GM19463 (cell line): ENCODE measurements around the gene GDI1.

ENCODE experiments used
- ATAC-seq: cut with Tn5 transposase; IDR thresholded peaks from one replicate; pipeline ENCODE4 v1.9.1; 2021; ENCODE audit warnings: mild to moderate bottlenecking, moderate library complexity; ENCODE audit not compliant: unreplicated experiment

Gene GDI1

DNA sequence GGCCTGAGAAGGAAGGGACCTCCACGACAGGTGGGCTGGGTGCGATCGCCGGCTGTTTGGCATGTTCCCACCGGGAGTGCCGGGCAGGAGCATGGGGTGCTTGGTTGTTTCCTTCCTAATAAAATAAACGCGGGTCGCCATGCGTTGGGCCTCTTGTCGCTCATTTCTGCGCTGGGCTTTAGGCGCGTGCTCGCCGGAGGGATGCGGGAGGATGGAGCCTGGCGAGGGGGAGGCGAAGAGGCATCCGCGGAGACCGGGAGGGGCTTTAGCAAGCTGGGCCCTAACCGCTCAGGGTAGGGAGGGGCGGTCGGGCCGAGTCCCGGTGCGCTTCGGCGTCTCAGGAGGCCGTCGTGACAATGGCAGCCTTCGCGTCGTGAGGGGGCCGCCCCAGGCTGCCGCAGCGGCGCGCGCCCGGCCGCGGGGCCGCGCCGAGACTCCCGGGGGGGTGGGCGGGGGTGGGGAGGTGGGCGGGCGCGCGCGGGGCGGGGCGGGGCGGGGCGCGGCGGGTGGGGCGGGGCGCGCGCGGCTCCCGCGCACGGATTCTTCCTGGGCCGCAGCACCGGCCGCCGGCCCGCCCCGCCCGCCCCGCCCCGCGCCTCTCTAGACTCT lies 476 bp upstream of the GDI1 start:
- no peak for ATAC-seq

GRCh38 chrX:154437971-154438893 lies 1.3 kb downstream of the GDI1 start:
- no peak for ATAC-seq

DNA sequence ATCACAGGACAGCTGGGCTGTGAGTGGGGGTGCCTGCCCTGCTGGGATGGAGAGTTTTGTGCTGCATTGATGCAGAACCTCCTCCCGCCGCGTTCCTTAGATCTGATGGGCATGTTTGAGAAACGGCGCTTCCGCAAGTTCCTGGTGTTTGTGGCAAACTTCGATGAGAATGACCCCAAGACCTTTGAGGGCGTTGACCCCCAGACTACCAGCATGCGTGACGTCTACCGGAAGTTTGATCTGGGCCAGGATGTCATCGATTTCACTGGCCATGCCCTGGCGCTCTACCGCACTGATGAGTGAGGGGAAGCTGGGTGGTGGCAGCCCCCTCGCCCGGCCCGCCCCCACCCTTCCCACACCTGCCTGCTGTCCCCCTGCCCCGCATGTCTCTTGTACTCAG lies 2.9 kb downstream of the GDI1 start:
- ATAC-seq, result no peak

GRCh38 chrX:154440623-154441357 lies 3.8 kb downstream of the GDI1 start:
- no peak for ATAC-seq

- ATAC-seq, result no peak
Measured at GRCh38 chrX:154441564-154441963, 4.6 kb downstream of the GDI1 start.

DNA sequence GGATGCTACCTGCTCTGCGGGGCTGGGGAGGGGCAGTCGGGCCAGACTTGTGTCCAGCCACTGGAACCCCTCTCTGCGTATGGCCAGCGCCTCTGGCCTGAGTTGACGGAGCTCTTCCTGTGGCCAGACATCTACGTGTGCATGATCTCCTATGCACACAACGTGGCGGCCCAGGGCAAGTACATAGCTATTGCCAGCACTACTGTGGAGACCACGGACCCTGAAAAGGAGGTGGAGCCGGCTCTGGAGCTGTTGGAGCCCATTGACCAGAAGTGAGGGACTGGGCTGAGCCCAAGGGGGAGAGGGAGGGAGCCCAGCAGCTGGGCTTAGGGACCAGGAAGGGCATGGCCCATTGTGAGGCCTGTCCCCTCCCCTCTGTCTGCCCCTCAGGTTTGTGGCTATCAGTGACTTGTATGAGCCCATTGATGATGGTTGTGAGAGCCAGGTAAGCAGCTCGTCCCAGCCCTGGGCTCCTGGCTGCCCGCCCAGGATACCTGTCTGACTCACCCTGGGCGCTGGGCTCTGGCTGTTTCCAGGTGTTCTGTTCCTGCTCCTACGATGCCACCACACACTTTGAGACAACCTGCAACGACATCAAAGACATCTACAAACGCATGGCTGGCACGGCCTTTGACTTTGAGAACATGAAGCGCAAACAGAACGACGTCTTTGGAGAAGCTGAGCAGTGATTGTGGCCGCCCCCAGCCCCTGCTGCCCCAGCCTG lies 5.2 kb downstream of the GDI1 start:
- ATAC-seq, result no peak

- ATAC-seq, result no peak
Measured at GRCh38 chrX:154443479-154443910, 6.5 kb downstream of the GDI1 start.

DNA sequence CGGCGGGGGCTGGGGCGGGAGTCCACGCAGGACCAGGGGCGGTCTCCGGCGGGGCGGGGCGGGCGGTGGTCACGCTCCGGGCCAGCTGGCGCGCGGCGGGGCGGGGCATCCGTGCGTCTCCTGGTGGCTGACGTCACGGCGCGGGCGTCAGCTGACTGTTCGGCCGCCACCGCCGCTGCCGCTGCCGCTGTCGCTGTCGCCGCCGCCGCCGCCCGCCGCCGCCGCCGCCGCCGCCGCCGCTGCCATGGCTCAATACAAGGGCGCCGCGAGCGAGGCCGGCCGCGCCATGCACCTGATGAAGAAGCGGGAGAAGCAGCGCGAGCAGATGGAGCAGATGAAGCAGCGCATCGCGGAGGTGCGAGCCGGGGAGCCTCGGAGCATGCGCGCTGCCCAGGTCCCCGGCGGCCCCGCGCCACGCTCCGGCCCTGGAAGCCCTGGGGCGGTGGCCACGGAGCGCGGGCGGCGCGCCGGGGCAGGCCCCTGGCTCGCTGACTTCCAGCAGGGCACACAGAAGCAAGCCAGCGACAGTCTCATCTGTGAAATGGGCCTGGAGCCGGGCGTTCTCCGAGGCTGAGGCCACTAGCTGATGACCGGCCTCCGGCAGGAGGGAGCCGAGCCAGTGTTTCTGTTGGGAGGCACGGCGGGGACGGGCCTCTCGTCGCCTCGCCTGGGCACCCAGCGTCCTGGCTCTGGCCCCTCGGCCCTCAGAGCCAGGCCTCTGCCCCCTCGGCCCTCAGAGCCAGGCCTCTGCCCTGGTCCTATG lies 7.2 kb downstream of the GDI1 start, which contains the start of gene FAM50A:
FAM50A (plus strand) TSS at position 150 of the 763 bp plus-strand sequence; CDS start at position 245, 95 bp downstream.
- ATAC-seq, result peak; percentile 86

DNA sequence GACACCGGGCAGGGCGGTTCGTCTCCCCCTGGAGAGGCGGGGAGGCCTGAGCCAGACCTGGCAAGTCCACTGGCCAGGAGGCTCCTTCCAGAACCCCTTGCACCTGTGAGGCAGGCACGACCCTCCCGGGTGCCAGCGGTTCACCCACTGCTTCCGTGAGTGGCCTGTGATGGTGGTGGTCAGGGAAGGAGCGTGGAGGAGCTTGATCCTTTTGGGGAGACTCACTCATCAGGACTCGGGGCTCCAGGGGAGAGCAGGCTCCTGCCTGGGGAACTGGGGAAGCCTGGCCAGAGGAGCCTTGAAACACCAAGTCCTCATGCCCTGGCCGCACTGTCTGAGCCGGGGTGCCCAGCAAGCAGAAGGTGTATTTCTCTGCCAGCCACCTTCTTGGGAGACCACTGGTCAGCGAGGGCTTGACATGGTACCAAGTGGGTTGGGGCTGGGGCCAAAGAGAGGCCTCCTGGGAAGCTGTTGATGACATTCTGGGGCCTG lies 7.8 kb downstream of the GDI1 start:
- no peak for ATAC-seq

DNA sequence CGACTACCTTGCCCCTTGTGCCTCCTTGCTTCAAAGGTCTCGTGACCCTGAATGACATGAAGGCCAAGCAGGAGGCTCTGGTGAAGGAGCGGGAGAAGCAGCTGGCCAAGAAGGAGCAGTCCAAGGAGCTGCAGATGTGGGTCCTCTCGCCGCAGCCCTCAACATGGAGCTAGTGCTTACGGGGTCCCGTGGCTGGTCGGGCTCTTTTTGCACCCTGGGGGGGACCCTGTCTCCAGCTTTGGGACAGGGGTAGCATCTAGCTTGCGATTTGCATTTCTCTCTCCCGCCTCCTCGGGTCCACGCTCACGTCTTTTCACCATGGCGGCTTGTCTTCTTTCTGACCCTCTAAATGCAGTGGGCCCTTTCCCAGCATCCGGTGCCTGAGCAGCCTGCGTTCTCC lies 8.8 kb downstream of the GDI1 start:
- no peak for ATAC-seq

- ATAC-seq, result no peak
Measured at GRCh38 chrX:154446430-154446829, 9.5 kb downstream of the GDI1 start.

DNA sequence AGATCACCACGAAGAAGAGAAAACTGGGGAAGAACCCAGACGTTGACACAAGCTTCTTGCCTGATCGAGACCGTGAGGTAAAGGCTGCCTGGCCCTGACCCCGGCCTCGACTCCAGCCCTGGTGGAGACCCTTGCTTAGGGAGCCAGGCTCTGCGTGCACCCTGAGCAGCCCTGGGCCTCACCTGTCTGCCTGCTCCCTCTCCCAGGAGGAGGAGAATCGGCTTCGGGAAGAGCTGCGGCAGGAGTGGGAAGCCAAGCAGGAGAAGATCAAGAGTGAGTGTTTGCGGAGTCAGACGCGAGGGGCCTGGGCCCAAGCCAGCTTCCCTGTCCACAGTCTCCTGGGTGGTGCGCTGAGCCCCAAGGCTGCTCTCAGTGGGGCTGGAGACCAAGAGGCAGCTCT lies 11.5 kb downstream of the GDI1 start:
- no peak for ATAC-seq

DNA sequence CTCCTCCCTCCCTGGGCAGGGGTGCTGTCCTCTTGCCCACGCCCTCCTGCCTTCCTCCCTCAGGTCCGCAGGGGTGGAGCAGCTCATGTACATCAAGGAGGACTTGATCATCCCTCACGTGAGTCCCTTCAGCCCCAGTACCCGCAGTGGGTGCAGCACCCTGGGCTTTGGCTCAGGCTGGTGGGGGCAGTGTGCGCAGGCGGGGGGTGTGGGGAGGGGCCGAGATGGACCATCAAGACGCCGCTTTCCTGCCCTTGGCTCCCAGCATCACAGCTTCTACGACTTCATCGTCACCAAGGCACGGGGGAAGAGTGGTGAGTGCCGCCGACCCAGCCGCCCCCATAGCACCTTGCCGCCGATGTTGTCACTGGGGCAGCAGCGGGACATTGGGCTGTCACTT lies 12.7 kb downstream of the GDI1 start:
- ATAC-seq, result no peak

GRCh38 chrX:154450312-154450711 lies 13.4 kb downstream of the GDI1 start:
- no peak for ATAC-seq

GRCh38 chrX:154452823-154453222 lies 15.9 kb downstream of the GDI1 start:
- ATAC-seq, result no peak

DNA sequence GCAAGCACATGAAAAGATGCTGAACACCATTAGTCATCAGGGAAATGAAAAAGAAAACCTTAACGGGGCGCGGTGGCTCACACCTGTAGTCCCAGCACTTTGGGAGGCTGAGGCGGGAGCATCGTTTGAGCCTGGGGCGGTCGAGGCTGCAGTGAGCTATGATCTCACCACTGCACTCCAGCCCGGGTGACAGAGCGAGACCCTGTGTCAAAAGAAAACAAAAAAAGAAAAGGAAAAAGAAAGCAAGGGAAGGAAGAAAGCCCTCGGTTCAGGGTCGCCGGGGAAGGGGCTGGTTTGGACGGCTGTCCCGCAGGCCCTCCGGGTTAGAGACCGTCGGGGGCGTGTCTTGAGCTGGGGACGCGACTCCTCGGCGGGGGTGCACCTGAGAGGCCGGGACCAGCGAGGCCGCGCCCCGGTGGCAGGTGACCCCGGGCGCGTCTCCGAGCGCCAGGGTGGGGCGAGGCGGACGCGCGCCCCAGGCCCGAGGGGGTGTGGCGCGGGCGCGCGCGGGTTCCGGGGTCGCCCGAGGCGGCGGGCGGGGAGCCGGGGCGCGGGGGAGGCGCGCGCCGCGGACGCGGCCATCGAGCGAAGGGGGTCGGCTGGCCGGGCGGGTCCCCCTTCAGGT lies 20.6 kb downstream of the GDI1 start:
- peak; percentile 60 for ATAC-seq

- peak; percentile 65 for ATAC-seq
Measured at GRCh38 chrX:154458116-154458953, 21.4 kb downstream of the GDI1 start, which contains the start of gene PLXNA3. Gene PLXNA3 (plus strand): TSS chrX:154458281. CDS start chrX:154460184, 1,903 bp downstream.
